ENCODE data around the gene CD300H.

The CD300H gene

GRCh38 chr17:74542166-74542565, 25.1 kb downstream of the CD300H start:
- TF ChIP-seq CTCF (IDR thresholded peaks at IDR 0.05; ENCODE audit: low read length, missing control alignments): no peak

GRCh38 chr17:74541176-74542111, 25.9 kb downstream of the CD300H start:
- H3K4me3 ChIP-seq (replicated peaks; ENCODE audit: low read depth, low read length): no peak overlapping the region
- no peak for TF ChIP-seq CTCF (IDR thresholded peaks at IDR 0.05; ENCODE audit: low read length, missing control alignments)
- DNase-seq (ENCODE audit: low read depth): no peak

More at GRCh38 chr17:74542166-74542565, 25.1 kb downstream of the CD300H start:
- DNase-seq (ENCODE audit: low read depth): no peak
- no peak overlapping the region for H3K4me3 ChIP-seq (replicated peaks; ENCODE audit: low read depth, low read length)

GRCh38 chr17:74539281-74539820, 28.0 kb downstream of the CD300H start:
- TF ChIP-seq CTCF (IDR thresholded peaks at IDR 0.05; ENCODE audit: low read length, missing control alignments): no peak
- H3K4me3 ChIP-seq (replicated peaks; ENCODE audit: low read depth, low read length): no peak overlapping the region
- DNase-seq (ENCODE audit: low read depth): no peak

GRCh38 chr17:74536890-74537289, 30.4 kb downstream of the CD300H start:
- no peak for TF ChIP-seq CTCF (IDR thresholded peaks at IDR 0.05; ENCODE audit: low read length, missing control alignments)
- no peak for DNase-seq (ENCODE audit: low read depth)
- no peak overlapping the region for H3K4me3 ChIP-seq (replicated peaks; ENCODE audit: low read depth, low read length)

DNA sequence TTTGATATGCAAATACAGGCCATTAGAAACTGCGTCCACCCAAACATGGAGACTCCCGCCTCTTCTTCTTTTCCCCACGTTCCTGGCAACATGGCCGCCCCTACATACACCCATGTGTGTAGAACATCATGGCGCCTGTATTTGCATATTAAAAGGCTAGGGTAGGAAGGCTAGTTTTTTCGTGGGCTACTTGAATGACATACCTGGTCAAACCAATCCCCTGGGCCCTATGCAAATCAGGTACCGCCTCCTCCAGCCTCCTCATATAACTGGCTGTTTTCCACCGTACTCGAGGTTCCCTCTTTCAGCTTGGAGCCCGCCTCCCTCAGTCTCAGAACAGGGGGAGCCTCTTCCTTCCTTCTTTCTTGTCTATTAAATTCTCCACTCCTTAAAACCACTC, 35.2 kb downstream of the CD300H start:
- no peak for TF ChIP-seq CTCF (IDR thresholded peaks at IDR 0.05; ENCODE audit: low read length, missing control alignments)
- no peak for DNase-seq (ENCODE audit: low read depth)
- no peak overlapping the region for H3K4me3 ChIP-seq (replicated peaks; ENCODE audit: low read depth, low read length)

DNA sequence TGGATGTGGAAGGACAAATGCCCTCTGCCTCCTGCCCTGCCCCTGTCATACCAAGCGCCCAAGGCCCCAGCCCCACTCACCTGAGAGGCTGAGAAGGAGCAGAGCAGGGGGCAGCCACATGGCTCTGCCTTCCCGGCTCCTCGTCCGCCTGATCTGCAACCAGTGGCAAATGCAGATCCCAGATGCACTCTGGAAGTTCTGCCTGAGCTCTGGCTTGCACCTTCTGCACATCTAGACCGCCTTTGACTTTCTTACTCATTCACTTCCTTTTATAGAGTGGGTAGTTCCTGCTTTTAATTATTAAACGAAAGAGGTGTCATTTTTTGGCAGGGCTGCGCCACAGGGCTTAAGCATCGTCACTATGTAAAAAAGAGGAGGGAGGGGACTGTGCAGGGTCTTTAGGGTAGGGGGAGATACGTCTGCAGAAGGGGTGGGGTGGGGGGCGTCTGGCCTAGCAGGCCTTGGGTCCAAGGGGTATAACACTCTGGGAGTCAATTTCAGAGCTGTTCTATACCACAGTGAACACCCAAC, 36.0 kb downstream of the CD300H start, which contains the start of gene CD300LB:
TSS of gene CD300LB (minus strand) at position 245 of the 531 bp plus-strand sequence. CDS start at position 120, 125 bp downstream.
- no peak within 1 kb of the TSS for H3K4me3 ChIP-seq (replicated peaks; ENCODE audit: low read depth, low read length)
- DNase-seq (ENCODE audit: low read depth): no peak
- TF ChIP-seq CTCF (IDR thresholded peaks at IDR 0.05; ENCODE audit: low read length, missing control alignments): no peak

All from fibroblast of pulmonary artery (primary cell).